Measurements from ENCODE around the gene RASSF5. TPM values are rescaled to one million over a fixed set of nuclear protein-coding genes. Genes with fewer than 3 reads are reported as not detected.

RASSF5 gene
- total and polyA plus RNA-seq, 12 donors = 0.90 to 26.0 (median 6.4) TPM

GRCh38 chr1:206595581-206596318 is 88.4 kb downstream of the RASSF5 start:
- peaks cover 0 to 100% (median 80%) of the 10 kb centered on the region in 9 donors for H3K36me3 ChIP-seq
- DNase-seq (no peak), ATAC-seq (no peak)
- H3K4me1 ChIP-seq = peaks cover 0 to 7% (median 0%) of the 10 kb centered on the region in 9 donors
- TF ChIP-seq CTCF (IDR thresholded peaks at IDR 0.05) = no peak
- intact Hi-C loops (cut with DNase I) = no loop called here
- no peak overlapping the region for H3K27ac ChIP-seq
- H3K4me3 ChIP-seq = no peak overlapping the region
- H3K27me3 ChIP-seq = no peaks in the 10 kb centered on the region
- 90 to 91% methylated on average over 7 of the region's 7 CpGs for WGBS, 2 donors
- H3K9me3 ChIP-seq = no peaks in the 10 kb centered on the region

DNA sequence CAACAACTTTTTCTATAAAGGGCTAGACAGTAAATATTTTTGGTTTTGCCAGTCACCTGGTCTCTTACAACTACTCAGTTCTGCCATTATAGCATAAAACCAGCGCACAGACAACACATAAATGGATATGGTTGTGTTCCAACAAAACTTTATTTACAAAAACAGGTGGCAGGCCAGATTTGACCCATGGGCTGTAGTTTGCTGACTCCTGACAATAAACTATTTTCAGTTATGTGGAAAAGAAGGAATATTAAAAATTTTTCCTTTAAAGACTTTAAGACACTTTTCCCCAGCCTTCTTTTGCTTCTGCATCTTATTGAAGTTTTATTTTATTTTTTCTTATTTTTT is 89.0 kb downstream of the RASSF5 start:
- Histone ChIP-seq H3K27ac (no peak overlapping the region), H3K36me3 (peaks cover 0 to 100% (median 80%) of the 10 kb centered on the region in 9 donors), H3K4me1 (peaks cover 0 to 2% (median 0%) of the 10 kb centered on the region in 9 donors), H3K27me3 (no peaks in the 10 kb centered on the region), H3K9me3 (no peaks in the 10 kb centered on the region), H3K4me3 (no peak overlapping the region)
- intact Hi-C loops (cut with DNase I) = no loop called here
- DNase-seq (no peak), ATAC-seq (no peak)
- WGBS, 2 donors = 99 to 100% methylated on average over 1 of the region's 1 CpG
- no peak for TF ChIP-seq CTCF (IDR thresholded peaks at IDR 0.05)

GRCh38 chr1:206600527-206600926 is 93.2 kb downstream of the RASSF5 start:
- Histone ChIP-seq H3K36me3 (peaks cover 0 to 100% (median 81%) of the 10 kb centered on the region in 9 donors), H3K27ac (no peak overlapping the region), H3K4me1 (no peaks in the 10 kb centered on the region), H3K4me3 (no peak overlapping the region), H3K9me3 (no peaks in the 10 kb centered on the region), H3K27me3 (no peaks in the 10 kb centered on the region)
- 86 to 88% methylated on average over 3 of the region's 3 CpGs for WGBS, 2 donors
- DNase-seq (no peak), ATAC-seq (no peak)
- no peak for TF ChIP-seq CTCF (IDR thresholded peaks at IDR 0.05)
- intact Hi-C loops (cut with DNase I) = loop anchor here in 1 of 10 donors (10.0 kb wide), 1 partner anchor 384 kb away; no protein-coding TSS in a partner anchor

DNA sequence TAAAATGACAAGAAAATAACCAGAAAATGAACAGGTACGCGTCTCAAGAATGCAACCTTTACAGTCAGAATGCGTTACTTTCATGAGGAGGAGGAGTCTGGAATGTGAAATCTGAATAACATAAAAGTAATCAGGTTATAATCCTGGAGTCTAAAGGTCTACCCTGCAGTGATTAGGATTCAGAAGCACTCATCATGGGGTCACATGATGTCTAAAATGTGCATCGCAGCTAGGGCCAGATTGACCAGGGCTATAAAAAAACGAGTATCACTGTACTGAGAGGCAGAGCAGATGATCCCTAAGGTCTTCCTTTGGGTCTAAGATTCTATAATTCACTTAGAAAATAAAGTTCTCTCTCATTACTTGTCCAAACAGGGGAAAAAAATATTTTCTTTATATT is 97.5 kb downstream of the RASSF5 start:
- Histone ChIP-seq H3K27ac (no peak overlapping the region), H3K4me1 (no peaks in the 10 kb centered on the region), H3K27me3 (no peaks in the 10 kb centered on the region), H3K9me3 (no peaks in the 10 kb centered on the region), H3K4me3 (no peak overlapping the region), H3K36me3 (peaks cover 0 to 100% (median 72%) of the 10 kb centered on the region in 9 donors)
- no peak for TF ChIP-seq CTCF (IDR thresholded peaks at IDR 0.05)
- ATAC-seq (no peak), DNase-seq (no peak)
- 76 to 83% methylated on average over 5 of the region's 5 CpGs for WGBS, 2 donors
- intact Hi-C loops (cut with DNase I) = loop anchor here in 1 of 10 donors (10.0 kb wide), 1 partner anchor 380 kb away; no protein-coding TSS in a partner anchor

All from heart right ventricle (tissue), 16 donors.